HG02938 (cell line): Measurements from ENCODE around the gene JPH3.

Experiments
- ATAC-seq: cut with Tn5 transposase; IDR thresholded peaks from one replicate; pipeline ENCODE4 v1.9.1; 2021; ENCODE audit warnings: mild to moderate bottlenecking, moderate library complexity; ENCODE audit not compliant: unreplicated experiment

Gene JPH3

DNA sequence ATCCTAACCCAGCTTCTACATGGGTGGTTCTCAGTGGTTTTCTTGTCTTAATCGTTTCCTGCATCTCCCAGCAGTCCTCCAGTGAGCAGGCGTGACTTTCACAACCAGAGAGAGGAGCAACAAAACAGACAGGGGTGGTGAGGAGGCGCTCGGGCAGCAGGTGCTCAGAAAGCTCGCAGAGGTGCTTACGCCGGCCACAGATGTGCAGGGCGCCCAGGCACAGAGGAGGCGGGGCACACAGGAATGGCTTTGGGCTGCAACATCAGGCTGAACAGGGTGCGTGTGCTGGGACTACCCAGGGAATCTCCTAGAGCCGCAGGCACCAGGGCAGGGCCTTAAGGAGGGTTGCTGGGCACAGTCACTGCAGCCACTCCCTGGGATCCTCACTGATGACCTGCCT is 130.9 kb downstream of the JPH3 start:
- ATAC-seq: no peak

DNA sequence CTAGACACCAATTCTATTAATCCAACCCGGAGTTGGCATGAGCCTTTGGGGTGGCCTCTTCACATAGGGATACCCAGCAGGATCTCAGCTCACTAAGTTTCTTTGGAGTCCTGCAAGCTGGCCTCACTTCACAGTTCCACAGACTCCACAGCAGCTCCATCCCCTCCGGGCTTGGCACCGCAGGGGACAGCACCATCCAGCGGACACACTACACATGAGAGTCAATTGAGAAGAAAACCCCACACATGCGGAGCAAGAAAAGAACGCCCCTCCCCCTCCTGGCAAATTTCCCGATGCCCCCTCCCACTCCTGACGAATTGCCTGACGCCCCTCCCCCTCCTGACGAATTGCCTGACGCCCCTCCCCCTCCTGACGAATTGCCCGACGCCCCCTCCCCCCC is 132.3 kb downstream of the JPH3 start:
- no peak for ATAC-seq

DNA sequence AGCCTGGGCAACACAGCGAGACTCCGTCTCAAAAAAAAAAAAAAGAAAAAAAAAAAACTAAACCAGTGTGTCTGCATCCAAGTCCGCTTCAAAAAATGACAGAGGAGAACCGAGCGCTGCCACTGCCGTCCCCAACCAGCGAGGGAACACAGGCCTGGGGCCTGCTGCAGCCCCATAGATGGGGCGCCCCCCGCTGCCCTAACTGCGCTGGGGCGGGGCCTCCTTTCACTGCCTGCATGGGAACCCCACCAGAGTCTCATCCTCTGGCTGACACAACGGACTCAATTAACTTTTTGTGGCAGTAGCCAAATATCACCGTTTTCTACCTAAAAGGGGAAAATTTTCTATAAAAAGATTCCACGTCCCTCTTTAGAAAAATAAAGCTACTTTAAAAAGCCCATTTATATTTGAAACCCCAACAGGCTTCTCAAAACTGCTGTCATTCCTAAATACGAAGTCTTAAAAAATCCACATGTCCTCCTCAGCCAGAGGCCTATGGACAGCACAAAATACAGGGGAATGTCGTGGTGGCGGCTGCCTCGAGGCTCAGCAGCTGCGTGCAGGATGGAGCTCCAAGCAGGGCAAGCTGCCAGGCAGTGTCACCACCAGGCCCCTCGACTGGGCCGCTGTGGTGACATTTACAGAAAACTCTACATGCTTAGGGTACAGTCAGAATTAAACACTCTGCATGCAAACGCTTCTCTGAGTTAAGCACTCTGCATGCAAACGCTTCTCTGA is 133.1 kb downstream of the JPH3 start:
- ATAC-seq: no peak

DNA sequence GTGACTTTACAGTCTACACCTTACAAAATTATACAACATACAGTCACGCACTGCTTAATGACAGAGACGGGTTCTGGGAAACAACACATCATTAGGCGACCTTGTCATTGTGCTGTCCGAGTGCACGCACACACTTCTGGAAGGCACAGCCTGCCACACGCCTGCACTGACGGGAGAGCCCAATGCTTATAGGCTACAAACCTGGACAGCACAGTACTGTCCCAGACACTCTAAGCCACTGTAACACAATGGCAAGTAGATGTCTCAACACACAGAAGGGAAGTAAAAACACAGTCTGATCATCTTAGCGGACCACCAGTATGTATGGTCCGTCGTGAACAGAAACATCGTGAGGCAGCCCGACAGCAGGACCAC is 133.7 kb downstream of the JPH3 start:
- ATAC-seq: no peak

- ATAC-seq: no peak
Observed at GRCh38 chr16:87739801-87740200, 137.5 kb downstream of the JPH3 start.

DNA sequence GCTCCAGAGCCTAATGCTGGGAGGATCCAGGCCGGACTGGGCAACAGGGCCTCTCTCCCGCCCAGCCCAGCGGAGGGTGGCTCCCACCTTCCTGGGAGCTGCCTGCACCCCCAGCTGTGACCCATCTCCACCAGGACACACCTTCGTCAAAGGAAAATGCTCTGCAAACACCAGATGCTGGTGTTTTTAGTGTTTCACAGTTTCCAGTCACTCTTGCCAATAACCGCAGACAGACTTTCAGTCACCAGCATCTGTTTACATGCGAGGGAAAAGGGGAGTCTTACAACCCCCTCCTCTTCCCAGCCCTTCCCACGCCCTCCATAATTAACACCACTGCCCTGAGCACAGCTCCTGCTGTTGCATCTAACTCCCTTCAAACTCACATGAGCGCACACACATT is 138.1 kb downstream of the JPH3 start:
- ATAC-seq: no peak

DNA sequence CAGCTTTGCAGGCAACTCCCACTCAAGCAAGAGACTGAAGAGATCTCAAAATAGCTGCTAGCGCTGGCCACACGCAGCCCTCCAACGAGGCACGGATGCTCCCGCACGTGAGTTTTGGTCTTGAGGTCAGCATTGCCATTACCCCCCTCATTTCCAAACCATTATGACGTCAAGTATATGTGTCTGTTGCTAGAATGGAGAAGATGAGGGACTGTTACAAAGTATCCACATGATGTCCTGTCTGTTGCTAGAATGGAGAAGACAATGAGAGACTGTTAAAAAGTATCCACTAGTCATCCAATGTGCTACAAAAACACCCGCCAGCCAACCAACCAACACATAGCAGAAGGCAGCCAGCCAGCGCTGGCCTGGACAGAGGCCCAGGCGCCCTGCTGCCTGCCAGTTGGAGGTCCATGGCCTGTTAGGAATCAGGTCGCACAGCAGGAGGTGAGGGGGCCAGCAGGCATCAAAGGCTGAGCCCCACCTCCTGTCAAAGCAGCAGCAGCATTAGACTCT is 138.7 kb downstream of the JPH3 start:
- no peak for ATAC-seq

DNA sequence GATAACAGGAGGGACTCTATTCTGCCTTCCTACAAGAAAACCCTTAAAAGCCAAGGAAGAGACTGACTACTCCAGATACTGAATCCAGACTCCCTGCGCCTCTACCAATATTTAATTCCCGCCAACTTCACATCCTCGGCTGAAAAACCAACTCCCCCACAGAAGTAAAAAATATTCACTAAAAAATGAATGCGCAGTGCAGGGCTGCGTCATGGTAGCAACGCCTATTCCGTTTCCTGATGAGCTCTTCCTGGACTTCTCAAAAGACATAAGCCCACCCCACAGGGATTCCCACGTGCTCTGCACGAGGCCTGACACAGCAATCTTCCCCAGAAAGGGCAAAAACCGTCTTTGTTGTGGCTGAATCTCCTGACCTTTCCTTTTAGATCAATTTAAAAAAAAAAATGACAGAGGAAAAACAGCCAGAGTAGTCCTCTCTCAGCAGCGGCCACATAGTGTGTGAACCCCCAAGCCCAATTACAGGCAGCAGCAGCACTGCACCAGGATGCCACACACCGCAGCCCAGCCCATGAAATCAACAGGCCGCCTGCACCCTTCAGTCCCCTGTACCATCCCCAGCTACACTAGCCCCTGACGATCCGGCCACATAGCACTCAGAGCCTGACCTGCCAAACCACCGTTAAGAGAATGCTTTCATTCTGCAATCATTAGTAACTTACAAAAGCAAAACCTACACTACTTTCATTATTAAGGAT is 139.6 kb downstream of the JPH3 start:
- ATAC-seq: no peak

GRCh38 chr16:87742781-87743490 is 140.6 kb downstream of the JPH3 start:
- ATAC-seq: no peak

DNA sequence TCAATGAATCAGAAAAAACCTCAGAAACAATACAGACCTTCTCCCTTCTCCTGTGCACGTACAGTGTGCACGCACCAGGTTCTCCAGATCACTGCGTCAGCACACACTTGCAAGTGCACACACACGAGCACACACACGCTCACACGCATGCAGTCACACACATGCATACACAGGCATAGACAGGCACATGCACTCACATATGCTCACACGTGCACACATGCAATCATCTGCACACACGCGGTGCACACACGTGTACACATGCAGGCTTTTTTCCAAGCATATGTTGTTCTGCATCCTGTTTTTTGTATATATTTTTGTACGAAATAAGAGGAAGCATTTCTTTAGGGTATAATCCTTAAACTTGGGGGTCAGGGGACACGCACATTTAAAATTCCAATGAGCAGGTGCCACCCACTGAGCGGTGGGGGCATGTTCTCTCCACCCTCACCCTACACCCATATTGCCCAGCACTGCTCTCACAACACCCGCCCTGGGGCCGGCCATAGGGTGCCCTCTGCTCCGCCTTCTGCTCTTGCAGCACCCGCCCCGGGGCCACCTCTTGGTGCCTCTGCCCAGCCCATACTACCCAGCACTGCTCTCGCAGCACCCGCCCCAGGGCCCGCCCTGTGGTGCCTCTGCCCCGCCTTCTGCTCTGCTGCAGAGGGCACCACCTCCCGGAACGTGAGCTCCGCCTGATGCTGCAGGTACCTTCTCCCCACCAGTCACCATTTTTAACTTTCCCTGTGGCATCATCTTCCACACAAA is 142.6 kb downstream of the JPH3 start:
- ATAC-seq: no peak

DNA sequence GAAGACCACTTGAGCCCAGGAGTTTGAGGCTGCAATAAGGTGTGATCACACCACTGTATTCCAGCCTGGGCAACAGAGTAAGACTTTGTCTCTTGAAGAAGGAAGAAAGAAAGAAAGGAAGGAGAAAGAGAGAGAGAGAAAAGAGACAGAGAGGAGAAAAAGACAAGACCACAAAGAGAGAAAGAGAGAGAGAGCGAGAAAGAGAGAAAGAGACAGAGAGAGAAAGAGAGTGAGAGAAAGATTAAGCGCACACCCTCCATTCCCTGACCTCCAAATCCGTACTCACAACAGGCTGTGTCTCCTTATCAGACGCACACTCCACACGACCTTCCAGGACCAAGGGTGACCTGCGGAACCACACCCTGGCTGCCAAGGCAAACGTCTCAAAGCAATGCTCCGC is 143.9 kb downstream of the JPH3 start:
- ATAC-seq: no peak
